MM.1S (cell line): ENCODE results near the gene HMGCLL1.

Experiments used
- CTCF ChIP-seq: fragments of 300-600 bp; sonication (generic); IDR thresholded peaks from 2 replicates; pipeline ENCODE4 v1.5.1; 2016; ENCODE audit warnings: antibody characterized with exemption, low read length, mixed read lengths
- EZH2 ChIP-seq: fragments of 300-600 bp; sonication (generic); optimal IDR thresholded peaks from 2 replicates; pipeline ENCODE3; 2017; ENCODE audit warnings: low read depth, mild to moderate bottlenecking, antibody characterized with exemption, low read length, mixed read lengths
- EZH2phosphoT487 ChIP-seq: fragments of 300-600 bp; sonication (generic); IDR thresholded peaks from 2 replicates; pipeline ENCODE4 v1.6.1; 2018; ENCODE audit warnings: antibody characterized with exemption, low read length

- TF ChIP-seq EZH2 (no peak), CTCF (no peak), EZH2phosphoT487 (no peak)
Observed at GRCh38 chr6:55621244-55621643, 42.3 kb upstream of the HMGCLL1 start.
